T47D (cell line): ENCODE data around the gene TRIL.

Experiments used
- DNase-seq, 2 experiments: peaks; one replicate each; pipeline versions ENCODE4 v3.0.0 to v3.0.0-alpha.2; 2011 to 2012; ENCODE audit warnings: low read depth in 1 of 2, low spot score in 1 of 2
- JUND ChIP-seq: IDR thresholded peaks from 2 replicates; pipeline ENCODE4 v1.6.1; 2012; ENCODE audit warnings: low read depth
- in situ Hi-C: cut with HindIII; loops from 2 replicates; pipeline ENCODE4 v1.10.0; 2016; ENCODE audit warnings: low sequenced_read_pairs, low pct_unique_long_range_greater_than_20kb

The TRIL gene

DNA sequence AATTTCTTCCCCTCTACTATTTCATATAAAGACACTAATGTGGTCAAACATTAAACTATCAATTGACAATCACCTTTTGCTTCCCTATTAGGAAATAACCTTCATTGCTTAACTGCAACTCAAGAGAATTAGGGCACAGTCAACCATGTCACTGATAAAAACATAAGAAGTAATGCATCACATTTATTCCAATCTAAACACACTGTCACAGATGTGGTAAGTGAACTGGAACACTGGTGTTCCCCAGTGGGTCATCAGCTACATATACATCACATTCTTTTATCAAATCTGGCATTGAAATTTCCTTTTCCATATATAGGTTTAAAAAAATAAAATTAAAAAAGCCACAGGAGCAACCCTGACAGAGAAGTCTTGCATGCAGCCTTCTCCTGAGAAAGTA, 3.7 kb downstream of the TRIL start:
- in situ Hi-C loops, result no loop called here

DNA sequence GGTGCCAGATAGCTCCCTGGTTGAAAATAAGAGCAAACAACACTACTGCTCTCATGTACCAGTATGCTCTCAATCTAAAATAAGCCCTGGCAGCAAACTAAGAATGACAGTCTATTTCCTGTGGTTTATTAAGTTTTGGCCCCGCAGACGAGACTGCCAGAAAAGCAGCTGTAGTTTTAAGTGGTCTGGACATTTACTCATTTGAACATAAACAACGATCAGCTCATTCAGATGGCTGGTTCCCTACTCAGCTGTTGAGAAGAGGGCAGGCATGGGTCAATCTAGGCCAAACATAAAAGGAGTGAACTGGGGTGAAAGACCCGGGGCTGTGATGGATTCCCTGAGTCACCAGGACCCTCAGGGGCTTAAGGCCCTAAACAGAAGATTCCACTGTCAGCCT, 4.5 kb downstream of the TRIL start:
- in situ Hi-C loops, result no loop called here
- TF ChIP-seq JUND, result no peak
- DNase-seq, result no peak

More for the DNA sequence above, 3.7 kb downstream of the TRIL start:
- no peak for TF ChIP-seq JUND
- DNase-seq, result no peak

DNA sequence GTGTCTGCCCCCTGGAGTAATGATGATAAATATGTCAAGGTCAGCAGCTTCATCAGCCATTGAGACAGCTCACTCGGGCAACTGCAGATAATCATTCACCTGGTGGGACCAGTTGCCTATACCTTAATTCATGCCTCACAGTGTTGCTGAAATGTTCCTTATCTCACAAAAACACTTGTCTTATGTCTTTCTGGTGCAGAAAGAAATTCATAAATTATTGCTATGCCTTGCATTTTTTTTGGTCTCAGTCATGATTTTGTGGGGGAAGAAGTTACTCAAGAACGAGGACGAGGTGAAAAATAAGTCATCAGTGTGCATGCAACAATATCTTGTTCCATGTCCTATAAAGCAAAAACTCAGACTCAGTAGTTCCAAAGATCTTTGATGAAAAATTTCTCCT, 16.0 kb downstream of the TRIL start:
- in situ Hi-C loops, result loop anchor here (25.0 kb wide), 2 partner anchors 170 to 470 kb away; no protein-coding TSS in a partner anchor
- no peak for DNase-seq
- no peak for TF ChIP-seq JUND

GRCh38 chr7:28941633-28942032, 16.5 kb downstream of the TRIL start:
- in situ Hi-C loops, result loop anchor here (25.0 kb wide), 2 partner anchors 171 to 471 kb away; no protein-coding TSS in a partner anchor
- no peak for TF ChIP-seq JUND
- DNase-seq, result no peak

DNA sequence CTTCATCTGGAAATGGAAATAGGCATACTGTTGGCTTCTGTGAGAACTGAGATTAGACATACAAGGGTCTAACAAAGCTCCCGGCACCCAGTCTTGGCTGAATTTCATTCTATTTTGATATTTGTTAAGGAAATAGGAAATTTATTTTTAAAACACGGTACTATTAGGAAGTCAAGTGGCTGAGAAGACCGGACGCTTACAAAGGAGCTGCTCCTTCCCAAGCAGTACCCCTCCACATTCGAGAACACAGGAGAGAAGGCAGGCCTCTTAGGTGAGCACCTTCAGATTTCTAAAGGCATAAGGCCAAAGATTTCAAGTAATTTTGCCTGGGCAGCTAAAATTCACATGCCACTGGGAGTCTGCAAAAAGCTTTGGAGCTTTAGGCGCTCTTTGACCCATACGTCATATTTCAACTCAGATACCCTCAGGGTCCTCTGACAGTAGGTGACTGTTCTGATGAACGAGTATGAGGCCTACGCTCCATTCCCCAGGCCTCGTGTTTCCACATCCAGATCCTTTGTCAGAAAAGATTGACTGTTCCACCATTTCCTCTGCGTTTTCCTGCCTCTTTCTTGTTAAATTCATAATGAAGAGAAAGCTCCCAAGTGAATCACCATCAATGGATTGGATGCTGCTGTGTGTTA, 17.3 kb downstream of the TRIL start:
- no peak for TF ChIP-seq JUND
- DNase-seq, result no peak
- in situ Hi-C loops, result loop anchor here (25.0 kb wide), 2 partner anchors 171 to 471 kb away; no protein-coding TSS in a partner anchor

GRCh38 chr7:28939844-28940544, 18.1 kb downstream of the TRIL start:
- TF ChIP-seq JUND, result no peak
- no peak for DNase-seq
- in situ Hi-C loops, result loop anchor here (25.0 kb wide), 2 partner anchors 172 to 472 kb away; no protein-coding TSS in a partner anchor

DNA sequence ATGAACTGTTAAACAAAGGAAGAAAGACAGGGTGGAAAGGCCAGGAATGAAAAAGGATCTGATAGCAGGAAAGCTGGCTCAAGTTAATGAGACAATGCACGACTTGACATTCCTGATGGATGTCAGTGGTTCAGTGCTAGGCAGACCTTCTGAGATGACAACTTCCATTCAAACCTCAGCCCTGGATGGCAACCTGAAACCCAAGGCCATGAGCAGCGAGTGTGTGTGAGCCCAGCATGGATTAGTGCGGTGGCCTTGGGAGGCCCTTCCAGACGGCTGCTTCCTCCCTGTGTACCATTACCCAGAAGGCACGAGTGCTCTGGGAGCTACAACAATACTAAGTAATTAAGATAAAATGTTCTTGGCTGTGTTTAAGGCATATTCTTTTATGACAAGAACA, 18.8 kb downstream of the TRIL start:
- no peak for DNase-seq
- no peak for TF ChIP-seq JUND
- in situ Hi-C loops, result loop anchor here (25.0 kb wide), 2 partner anchors 173 to 473 kb away; no protein-coding TSS in a partner anchor

DNA sequence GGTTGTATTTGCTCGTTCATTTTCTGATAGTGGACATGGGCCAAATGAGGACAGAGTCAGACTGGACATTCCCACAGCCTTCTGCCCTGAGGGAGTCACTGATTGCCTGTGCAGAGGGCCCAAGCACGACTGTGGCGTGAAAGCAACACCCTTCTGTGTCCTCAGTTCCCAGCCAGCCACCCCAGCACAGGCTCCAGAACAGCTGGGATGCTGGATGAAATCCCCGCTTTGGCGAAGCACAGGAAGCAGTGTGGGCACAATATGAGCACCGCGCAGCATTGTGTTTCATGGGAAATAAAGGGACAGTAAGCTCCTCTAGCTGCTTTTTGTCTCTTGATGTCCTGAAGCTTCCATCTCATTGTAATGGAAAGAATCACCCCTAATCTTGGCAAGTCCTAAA, 20.5 kb downstream of the TRIL start:
- in situ Hi-C loops, result loop anchor here (25.0 kb wide), 2 partner anchors 175 to 475 kb away; no protein-coding TSS in a partner anchor
- TF ChIP-seq JUND, result no peak
- no peak for DNase-seq

GRCh38 chr7:28937103-28937502, 21.0 kb downstream of the TRIL start:
- in situ Hi-C loops, result loop anchor here (25.0 kb wide), 2 partner anchors 175 to 475 kb away; no protein-coding TSS in a partner anchor
- DNase-seq, result no peak
- TF ChIP-seq JUND, result no peak

DNA sequence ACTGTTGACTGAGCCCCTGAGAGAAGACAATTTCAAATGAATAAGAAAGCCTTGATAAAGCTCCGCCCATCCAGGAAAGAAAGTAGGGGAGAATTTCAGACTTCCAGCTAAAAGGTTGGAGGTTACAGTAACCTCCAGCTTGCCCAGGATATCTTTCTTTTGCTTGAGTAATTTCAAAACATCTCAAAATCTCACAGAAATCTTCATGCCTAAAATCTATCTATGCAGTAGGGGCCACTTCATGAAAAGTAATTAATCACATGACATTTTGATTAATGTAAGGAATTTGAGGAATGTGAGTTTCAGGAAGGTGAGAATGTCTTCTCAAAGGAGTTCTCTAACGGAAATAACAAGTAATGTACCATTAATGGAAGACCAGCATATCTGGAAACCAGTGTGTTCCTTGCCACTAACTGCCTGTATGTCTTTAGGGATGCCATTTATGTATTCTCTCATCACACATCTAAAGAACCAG, 24.2 kb downstream of the TRIL start:
- TF ChIP-seq JUND, result no peak
- no peak for DNase-seq
- in situ Hi-C loops, result loop anchor here (25.0 kb wide), 2 partner anchors 178 to 478 kb away; no protein-coding TSS in a partner anchor

DNA sequence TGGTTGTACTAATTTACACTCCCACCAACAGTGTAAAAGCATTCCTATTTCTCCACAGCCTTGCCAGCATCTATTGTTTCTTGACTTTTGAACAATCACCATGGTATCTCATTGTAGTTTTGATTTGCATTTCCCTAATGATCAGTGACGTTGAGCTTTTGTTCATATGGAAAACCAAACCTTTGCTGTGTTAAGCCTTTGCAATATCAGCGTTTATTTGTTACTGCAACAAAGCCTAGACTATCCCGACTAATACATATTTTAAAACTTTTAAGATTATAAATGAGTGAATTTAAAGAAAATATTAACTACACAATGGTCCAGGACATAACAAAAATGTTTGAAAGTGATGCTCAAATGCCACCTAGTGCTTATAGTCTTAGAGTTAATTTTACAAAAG, 26.6 kb downstream of the TRIL start:
- no peak for DNase-seq
- in situ Hi-C loops, result loop anchor here (25.0 kb wide), 2 partner anchors 181 to 481 kb away; no protein-coding TSS in a partner anchor
- no peak for TF ChIP-seq JUND

DNA sequence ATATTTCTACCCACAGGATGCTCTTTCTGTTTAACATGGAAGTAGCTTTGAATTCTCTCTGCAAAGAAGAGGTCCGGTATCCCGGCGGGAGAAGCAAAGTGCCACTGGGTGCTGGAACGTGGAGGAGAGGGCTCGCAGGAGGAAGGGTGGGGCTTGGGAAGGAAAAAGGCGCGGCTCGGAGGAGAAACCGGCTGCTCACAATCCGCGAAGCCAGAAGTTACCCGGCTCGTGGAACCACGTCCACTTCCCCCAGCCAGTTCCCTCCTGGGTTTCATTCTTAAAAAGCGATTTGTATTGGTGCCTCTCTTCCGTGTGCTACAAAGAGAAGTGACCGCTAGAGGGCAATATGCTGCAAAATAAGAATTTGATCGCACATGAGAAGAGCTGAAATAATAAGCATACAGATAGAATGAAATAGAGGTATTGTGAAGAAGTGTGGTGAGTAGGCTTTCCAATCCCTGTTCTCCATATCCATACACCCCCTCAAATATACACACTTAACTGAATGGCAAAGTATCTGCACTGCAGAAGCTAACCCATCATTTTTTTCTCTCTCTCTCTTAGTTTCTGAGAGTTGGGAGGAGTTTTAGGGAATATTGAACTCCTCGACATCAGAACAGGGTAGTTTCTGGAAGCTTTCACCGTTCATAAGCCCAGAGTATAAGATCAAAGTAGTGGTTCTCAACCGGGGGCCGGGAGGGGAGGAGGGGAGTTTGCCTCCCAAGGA, 31.1 kb downstream of the TRIL start:
- no peak; the same call in 1 of the 2 replicates for TF ChIP-seq JUND
- DNase-seq, result peak; percentile 86 to 97
- in situ Hi-C loops, result loop anchor here (25.0 kb wide), 2 partner anchors 185 to 485 kb away; no protein-coding TSS in a partner anchor
